ENCODE measurements around the gene MFSD2A. TPM values are rescaled to one million over a fixed set of nuclear protein-coding genes. Genes with fewer than 3 reads are reported as not detected.

The MFSD2A gene
- total RNA-seq, 1 experiment from 2014 or later = 6.4 TPM

Other genes with a start within 250 kb of the MFSD2A start
- gene PPIE, start 216.3 kb upstream of the MFSD2A start, total RNA-seq (2014; rRNA removed; shearing (Covaris generic)) = 62.1 and 63.1 TPM in 2 replicates
- gene OXCT2, start 183.8 kb upstream of the MFSD2A start, total RNA-seq (2014; rRNA removed; shearing (Covaris generic)) = not detected in 2 replicates
- 0.24 and 0.37 TPM in 2 replicates for gene BMP8B, start 166.3 kb upstream of the MFSD2A start, total RNA-seq (2014; rRNA removed; shearing (Covaris generic))
- 57.0 and 77.0 TPM in 2 replicates for gene TRIT1, start 71.6 kb upstream of the MFSD2A start, total RNA-seq (2014; rRNA removed; shearing (Covaris generic))
- gene MYCL, start 53.2 kb upstream of the MFSD2A start, total RNA-seq (2014; rRNA removed; shearing (Covaris generic)) = 49.0 and 52.5 TPM in 2 replicates
- 386 and 432 TPM in 2 replicates for gene CAP1, start 85.6 kb downstream of the MFSD2A start, total RNA-seq (2014; rRNA removed; shearing (Covaris generic))
- gene PPT1, start 142.1 kb downstream of the MFSD2A start, total RNA-seq (2014; rRNA removed; shearing (Covaris generic)) = 108 and 121 TPM in 2 replicates
- gene RLF, start 206.2 kb downstream of the MFSD2A start, total RNA-seq (2014; rRNA removed; shearing (Covaris generic)) = 19.6 and 36.7 TPM in 2 replicates